ENCODE results near the gene ZNF467.

ZNF467 gene

DNA sequence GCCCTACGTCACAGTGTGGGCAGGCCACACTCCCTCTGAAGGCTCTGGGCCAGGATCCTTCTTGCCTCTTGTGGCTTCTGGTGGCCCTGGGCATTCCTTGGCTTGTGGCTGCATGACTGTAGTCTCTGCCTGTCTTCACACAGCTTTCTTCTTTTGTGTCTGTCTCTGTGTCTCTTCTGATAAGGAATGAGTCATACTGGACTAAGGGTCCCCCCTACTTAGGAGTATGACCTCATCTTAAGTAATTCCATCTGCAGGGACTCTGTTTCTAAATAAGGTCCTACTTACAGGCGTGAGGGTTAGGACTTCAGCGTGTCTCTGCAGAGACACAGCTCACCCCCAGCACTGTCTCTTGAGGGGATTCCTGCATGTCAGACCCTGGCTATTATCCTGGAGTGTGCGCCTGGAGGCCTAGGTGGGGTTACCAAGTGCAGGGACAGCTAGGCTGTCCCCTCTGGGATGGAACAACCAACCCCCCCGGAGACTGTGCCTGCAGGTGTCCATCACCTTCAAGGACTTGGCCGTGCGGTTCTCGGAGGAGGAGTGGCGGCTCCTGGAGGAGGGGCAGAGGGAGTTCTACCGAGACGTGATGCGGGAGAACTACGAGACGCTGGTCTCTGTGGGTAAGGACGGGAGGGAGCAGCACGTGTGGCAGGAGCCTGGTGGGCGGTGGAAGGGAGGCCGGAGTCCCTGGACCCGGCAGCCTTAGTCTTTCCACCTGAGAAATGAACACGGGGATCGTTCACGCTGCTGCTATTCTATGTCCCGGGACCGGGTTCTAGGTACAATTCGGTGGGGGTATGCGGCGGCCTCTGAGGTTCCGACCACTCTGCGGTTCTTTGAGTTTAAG lies 54.1 kb downstream of the ZNF467 start:
- POLR2A ChIA-PET: no interaction called here
- CTCF ChIA-PET: interaction anchor here (1.8 kb wide), 1 partner anchor 23 kb away, joined by 11 read pairs; no protein-coding TSS in a partner anchor
- TF ChIP-seq, protein P1, sequence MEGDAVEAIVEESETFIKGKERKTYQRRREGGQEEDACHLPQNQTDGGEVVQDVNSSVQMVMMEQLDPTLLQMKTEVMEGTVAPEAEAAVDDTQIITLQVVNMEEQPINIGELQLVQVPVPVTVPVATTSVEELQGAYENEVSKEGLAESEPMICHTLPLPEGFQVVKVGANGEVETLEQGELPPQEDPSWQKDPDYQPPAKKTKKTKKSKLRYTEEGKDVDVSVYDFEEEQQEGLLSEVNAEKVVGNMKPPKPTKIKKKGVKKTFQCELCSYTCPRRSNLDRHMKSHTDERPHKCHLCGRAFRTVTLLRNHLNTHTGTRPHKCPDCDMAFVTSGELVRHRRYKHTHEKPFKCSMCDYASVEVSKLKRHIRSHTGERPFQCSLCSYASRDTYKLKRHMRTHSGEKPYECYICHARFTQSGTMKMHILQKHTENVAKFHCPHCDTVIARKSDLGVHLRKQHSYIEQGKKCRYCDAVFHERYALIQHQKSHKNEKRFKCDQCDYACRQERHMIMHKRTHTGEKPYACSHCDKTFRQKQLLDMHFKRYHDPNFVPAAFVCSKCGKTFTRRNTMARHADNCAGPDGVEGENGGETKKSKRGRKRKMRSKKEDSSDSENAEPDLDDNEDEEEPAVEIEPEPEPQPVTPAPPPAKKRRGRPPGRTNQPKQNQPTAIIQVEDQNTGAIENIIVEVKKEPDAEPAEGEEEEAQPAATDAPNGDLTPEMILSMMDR (IDR thresholded peaks at IDR 0.05; ENCODE audit: control extremely low read depth, extremely low read depth, low read depth, missing control alignments): no peak
- DNase-seq (ENCODE audit: extremely low spot score): no peak

- TF ChIP-seq, protein P1 (IDR thresholded peaks at IDR 0.05; ENCODE audit: control extremely low read depth, extremely low read depth, low read depth, missing control alignments): no peak
- POLR2A ChIA-PET: no interaction called here
- CTCF ChIA-PET: interaction anchor here (1.8 kb wide), 1 partner anchor 23 kb away, joined by 11 read pairs; no protein-coding TSS in a partner anchor
- DNase-seq (ENCODE audit: extremely low spot score): no peak
Observed at GRCh38 chr7:149718730-149719049, 54.7 kb downstream of the ZNF467 start.

DNA sequence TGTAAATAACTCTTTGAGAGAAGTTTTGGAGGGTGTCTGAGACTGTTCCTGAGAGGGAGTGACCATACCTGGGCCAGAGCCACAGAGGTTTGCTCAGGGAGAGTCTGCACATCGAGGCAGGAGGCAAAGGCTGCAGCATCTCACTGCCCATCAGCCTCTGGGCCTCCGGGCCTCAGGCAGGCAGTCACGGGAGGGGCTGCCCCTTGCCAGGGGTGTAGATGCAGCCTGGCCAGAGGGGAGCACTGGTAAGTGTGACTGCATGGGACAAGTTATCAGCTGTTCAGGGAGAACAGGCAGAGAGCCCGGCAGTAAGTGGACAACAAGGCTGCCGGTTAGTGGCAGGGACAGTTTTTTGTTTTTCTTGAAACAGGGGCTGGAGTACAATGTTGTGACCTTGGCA lies 55.9 kb downstream of the ZNF467 start:
- no peak for DNase-seq (ENCODE audit: extremely low spot score)
- ChIA-PET CTCF (interaction anchor here (1.0 to 1.4 kb wide), 2 partner anchors 31 to 55 kb away, joined by 3 to 4 read pairs; no protein-coding TSS in a partner anchor), POLR2A (no interaction called here)
- TF ChIP-seq, protein P1 (IDR thresholded peaks at IDR 0.05; ENCODE audit: control extremely low read depth, extremely low read depth, low read depth, missing control alignments): no peak

- TF ChIP-seq, protein P1 (IDR thresholded peaks at IDR 0.05; ENCODE audit: control extremely low read depth, extremely low read depth, low read depth, missing control alignments): no peak
- ChIA-PET CTCF (interaction anchor here (1.0 to 1.5 kb wide), 3 partner anchors 32 to 92 kb away, joined by 3 to 4 read pairs (median 3); no protein-coding TSS in a partner anchor), POLR2A (no interaction called here)
- DNase-seq (ENCODE audit: extremely low spot score): no peak
Observed at GRCh38 chr7:149716932-149717307, 56.5 kb downstream of the ZNF467 start.

GRCh38 chr7:149716007-149716931 lies 57.1 kb downstream of the ZNF467 start:
- ChIA-PET POLR2A (no interaction called here), CTCF (interaction anchor here (0.7 to 1.5 kb wide), 5 partner anchors 18 to 92 kb away, joined by 3 to 4 read pairs (median 3); no protein-coding TSS in a partner anchor)
- DNase-seq (ENCODE audit: extremely low spot score): no peak
- TF ChIP-seq, protein P1 (IDR thresholded peaks at IDR 0.05; ENCODE audit: control extremely low read depth, extremely low read depth, low read depth, missing control alignments): no peak

- CTCF ChIA-PET: interaction anchor here (0.7 to 1.5 kb wide), 3 partner anchors 17 to 91 kb away, joined by 3 read pairs; no protein-coding TSS in a partner anchor
- POLR2A ChIA-PET: no interaction called here
- DNase-seq (ENCODE audit: extremely low spot score): no peak
- TF ChIP-seq, protein P1 (IDR thresholded peaks at IDR 0.05; ENCODE audit: control extremely low read depth, extremely low read depth, low read depth, missing control alignments): no peak
Observed at GRCh38 chr7:149715476-149715875, 57.9 kb downstream of the ZNF467 start.
